RWPE1 (cell line): ENCODE results near the gene PKNOX1.
"Not testable (repeated sequence)": the region's sequence is repeated elsewhere in the genome, so short reads cannot be mapped to it uniquely, and the experiment has no call there.

Experiments used
- CTCF ChIA-PET: fragments of 350-600 bp; sonication (Branson Sonifier 250); formaldehyde crosslinking; extraction: SDS; loops from one replicate; lab custom pipeline; 2021; lab: Yijun Ruan, JAX
- POLR2A ChIA-PET: fragments of 400-600 bp; formaldehyde crosslinking; extraction: SDS; loops from one replicate; lab custom pipeline; 2020; ENCODE audit warnings: antibody characterized with exemption; ENCODE audit not compliant: low non-redundant PET; lab: Yijun Ruan, JAX
- DNase-seq: peaks from one replicate; pipeline ENCODE4 v3.0.0; 2012; ENCODE audit warnings: low spot score
- H3K27ac ChIP-seq: fragments of 450-650 bp; 2 replicates; pipeline ENCODE4 v1.5.1; 2017
- CTCF ChIP-seq: fragments of 450-650 bp; conservative IDR thresholded peaks from 2 replicates; pipeline ENCODE4 v1.5.1; 2017; ENCODE audit warnings: low read depth, mild to moderate bottlenecking

The PKNOX1 gene

GRCh38 chr21:42991992-42992740 lies 17.8 kb downstream of the PKNOX1 start:
- POLR2A ChIA-PET, result no interaction called here
- peak; percentile 54 for DNase-seq
- CTCF ChIA-PET, result interaction anchor here (0.6 kb wide), 1 partner anchor 306 kb away, joined by 5 read pairs; no protein-coding TSS in a partner anchor
- peak overlapping the region; percentile 35 for H3K27ac ChIP-seq
- TF ChIP-seq CTCF, result no peak

GRCh38 chr21:42993051-42993712 lies 18.8 kb downstream of the PKNOX1 start:
- ChIA-PET POLR2A (no interaction called here), CTCF (interaction anchor here (0.6 kb wide), 1 partner anchor 15 kb away, joined by 3 read pairs; no protein-coding TSS in a partner anchor)
- TF ChIP-seq CTCF, result no peak
- peak overlapping the region; percentile 35 for H3K27ac ChIP-seq
- no peak for DNase-seq

- TF ChIP-seq CTCF, result no peak
- ChIA-PET CTCF (no interaction called here), POLR2A (no interaction called here)
- H3K27ac ChIP-seq, result peak overlapping the region; percentile 62
- DNase-seq, result peak; percentile 58
Measured at GRCh38 chr21:42997053-42997452, 22.7 kb downstream of the PKNOX1 start.

GRCh38 chr21:42997983-42998382 lies 23.6 kb downstream of the PKNOX1 start:
- POLR2A ChIA-PET, CTCF ChIA-PET, DNase-seq: not testable (repeated sequence)

GRCh38 chr21:42999152-42999551 lies 24.8 kb downstream of the PKNOX1 start:
- POLR2A ChIA-PET, CTCF ChIA-PET, H3K27ac ChIP-seq, DNase-seq: not testable (repeated sequence)

More at GRCh38 chr21:42997983-42998382, 23.6 kb downstream of the PKNOX1 start:
- not testable (repeated sequence) for H3K27ac ChIP-seq

- CTCF ChIA-PET, POLR2A ChIA-PET, DNase-seq, H3K27ac ChIP-seq: not testable (repeated sequence)
Measured at GRCh38 chr21:43000041-43000440, 25.7 kb downstream of the PKNOX1 start.

- no peak for DNase-seq
- peak overlapping the region; percentile 39 for H3K27ac ChIP-seq
- CTCF ChIA-PET, result no interaction called here
- POLR2A ChIA-PET, result no interaction called here
- no peak for TF ChIP-seq CTCF
Measured at GRCh38 chr21:43001316-43001715, 27.0 kb downstream of the PKNOX1 start.

- no peak for DNase-seq
- TF ChIP-seq CTCF, result no peak
- POLR2A ChIA-PET, result no interaction called here
- CTCF ChIA-PET, result interaction anchor here (0.6 kb wide), 1 partner anchor 131 kb away, joined by 3 read pairs; no protein-coding TSS in a partner anchor
- H3K27ac ChIP-seq, result no peak overlapping the region
Measured at GRCh38 chr21:43004926-43005325, 30.6 kb downstream of the PKNOX1 start.
